ENCODE results near the gene MKS1.

DNA sequence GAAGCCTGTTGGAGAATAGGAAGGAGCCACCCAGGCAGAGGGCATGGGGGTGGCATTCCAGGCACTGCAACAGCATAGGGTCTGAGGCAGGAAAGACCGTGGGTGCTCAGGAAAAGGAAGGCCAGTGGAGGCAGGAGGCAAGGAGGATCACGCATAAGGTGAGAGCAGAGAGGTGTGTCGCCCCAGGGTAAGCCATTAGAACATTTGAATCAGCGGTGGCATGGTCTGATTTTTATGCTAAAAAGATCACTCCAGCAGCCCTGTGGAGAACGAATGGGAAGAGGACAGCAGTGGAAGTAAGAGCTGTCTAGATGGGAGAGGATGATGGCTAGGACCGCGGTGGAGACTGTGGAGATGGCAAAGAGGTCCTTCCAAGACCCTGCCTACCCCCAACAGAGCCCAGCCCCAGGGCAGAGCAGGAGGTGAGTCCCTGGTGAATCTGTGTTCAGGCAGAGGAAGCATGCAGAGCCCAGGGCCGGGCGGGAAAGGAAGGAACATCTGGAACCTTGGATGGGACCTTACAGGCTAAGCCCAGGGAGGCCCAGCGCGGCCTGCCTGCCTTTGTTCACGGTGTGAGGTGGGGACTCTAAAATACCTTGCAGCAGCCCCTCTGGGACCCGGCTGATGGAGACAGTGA, 27.2 kb upstream of the MKS1 start:
- TF ChIP-seq POLR2A (IDR thresholded peaks at IDR 0.05; ENCODE audit: low read depth, low read length) (no peak), EZH2 (IDR thresholded peaks at IDR 0.05; ENCODE audit: borderline replicate concordance, low read depth, low read length, severe bottlenecking) (no peak), POLR2AphosphoS5 (IDR thresholded peaks at IDR 0.05; ENCODE audit: insufficient read depth, low read depth, low read length) (no peak), JUN (IDR thresholded peaks at IDR 0.05; ENCODE audit: borderline replicate concordance, insufficient read depth, insufficient read length, low read depth) (no peak), MYC (IDR thresholded peaks at IDR 0.05; ENCODE audit: low read depth, low read length) (no peak)
- TF ChIP-seq, protein P1, sequence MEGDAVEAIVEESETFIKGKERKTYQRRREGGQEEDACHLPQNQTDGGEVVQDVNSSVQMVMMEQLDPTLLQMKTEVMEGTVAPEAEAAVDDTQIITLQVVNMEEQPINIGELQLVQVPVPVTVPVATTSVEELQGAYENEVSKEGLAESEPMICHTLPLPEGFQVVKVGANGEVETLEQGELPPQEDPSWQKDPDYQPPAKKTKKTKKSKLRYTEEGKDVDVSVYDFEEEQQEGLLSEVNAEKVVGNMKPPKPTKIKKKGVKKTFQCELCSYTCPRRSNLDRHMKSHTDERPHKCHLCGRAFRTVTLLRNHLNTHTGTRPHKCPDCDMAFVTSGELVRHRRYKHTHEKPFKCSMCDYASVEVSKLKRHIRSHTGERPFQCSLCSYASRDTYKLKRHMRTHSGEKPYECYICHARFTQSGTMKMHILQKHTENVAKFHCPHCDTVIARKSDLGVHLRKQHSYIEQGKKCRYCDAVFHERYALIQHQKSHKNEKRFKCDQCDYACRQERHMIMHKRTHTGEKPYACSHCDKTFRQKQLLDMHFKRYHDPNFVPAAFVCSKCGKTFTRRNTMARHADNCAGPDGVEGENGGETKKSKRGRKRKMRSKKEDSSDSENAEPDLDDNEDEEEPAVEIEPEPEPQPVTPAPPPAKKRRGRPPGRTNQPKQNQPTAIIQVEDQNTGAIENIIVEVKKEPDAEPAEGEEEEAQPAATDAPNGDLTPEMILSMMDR (IDR thresholded peaks at IDR 0.05; ENCODE audit: extremely low read depth in 1 of 2, insufficient read depth in 1 of 2, low read depth in 1 of 2, low read length in 2 of 2), result no peak
- TF ChIP-seq, protein P2, sequence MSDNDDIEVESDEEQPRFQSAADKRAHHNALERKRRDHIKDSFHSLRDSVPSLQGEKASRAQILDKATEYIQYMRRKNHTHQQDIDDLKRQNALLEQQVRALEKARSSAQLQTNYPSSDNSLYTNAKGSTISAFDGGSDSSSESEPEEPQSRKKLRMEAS (IDR thresholded peaks at IDR 0.05; ENCODE audit: insufficient read depth, insufficient read length), result no peak
